GM20431 (cell line): Measurements from ENCODE around the gene KPNA2.
"Not testable (repeated sequence)": the region's sequence is repeated elsewhere in the genome, so short reads cannot be mapped to it uniquely, and the experiment has no call there.

ENCODE experiments used
- in situ Hi-C: fragments of 300-500 bp; cut with MseI, MboI; formaldehyde crosslinking; loops from one replicate; pipeline ENCODE4 v1.15.0; 2020; ENCODE audit warnings: low sequenced_read_pairs; ENCODE audit not compliant: unreplicated experiment

KPNA2 gene

GRCh38 chr17:68035523-68036303, at the start of gene KPNA2:
Gene KPNA2, plus strand, starts transcription at chr17:68035735. Its CDS starts 1,398 bp downstream, at chr17:68037133.
- in situ Hi-C loops, result no loop called here

DNA sequence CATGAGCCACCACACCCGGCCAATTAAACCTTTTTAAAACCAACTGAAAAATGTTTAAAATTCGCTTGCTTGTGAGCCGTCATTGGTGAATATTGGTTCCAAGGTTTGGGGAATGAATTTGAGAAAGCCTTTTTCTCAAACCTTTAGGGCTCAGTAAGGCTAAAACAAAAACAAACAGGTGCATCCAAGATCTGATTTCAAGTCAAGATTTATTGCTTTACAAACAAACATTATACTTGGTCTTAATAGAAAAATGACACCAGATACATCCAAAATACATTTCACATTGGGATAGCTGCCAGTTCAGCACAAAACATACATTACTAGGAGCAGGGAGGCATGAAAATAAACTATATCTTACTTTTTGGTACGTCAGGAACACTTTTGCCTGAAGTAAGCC, 44.6 kb upstream of the KPNA2 start:
- in situ Hi-C loops, result no loop called here

- in situ Hi-C loops, result no loop called here
Measured at GRCh38 chr17:67992548-67993152, 42.9 kb upstream of the KPNA2 start.

- in situ Hi-C loops, result no loop called here
Measured at GRCh38 chr17:67993153-67993997, 42.2 kb upstream of the KPNA2 start.

- in situ Hi-C loops, result no loop called here
Measured at GRCh38 chr17:67993998-67994361, 41.6 kb upstream of the KPNA2 start.

DNA sequence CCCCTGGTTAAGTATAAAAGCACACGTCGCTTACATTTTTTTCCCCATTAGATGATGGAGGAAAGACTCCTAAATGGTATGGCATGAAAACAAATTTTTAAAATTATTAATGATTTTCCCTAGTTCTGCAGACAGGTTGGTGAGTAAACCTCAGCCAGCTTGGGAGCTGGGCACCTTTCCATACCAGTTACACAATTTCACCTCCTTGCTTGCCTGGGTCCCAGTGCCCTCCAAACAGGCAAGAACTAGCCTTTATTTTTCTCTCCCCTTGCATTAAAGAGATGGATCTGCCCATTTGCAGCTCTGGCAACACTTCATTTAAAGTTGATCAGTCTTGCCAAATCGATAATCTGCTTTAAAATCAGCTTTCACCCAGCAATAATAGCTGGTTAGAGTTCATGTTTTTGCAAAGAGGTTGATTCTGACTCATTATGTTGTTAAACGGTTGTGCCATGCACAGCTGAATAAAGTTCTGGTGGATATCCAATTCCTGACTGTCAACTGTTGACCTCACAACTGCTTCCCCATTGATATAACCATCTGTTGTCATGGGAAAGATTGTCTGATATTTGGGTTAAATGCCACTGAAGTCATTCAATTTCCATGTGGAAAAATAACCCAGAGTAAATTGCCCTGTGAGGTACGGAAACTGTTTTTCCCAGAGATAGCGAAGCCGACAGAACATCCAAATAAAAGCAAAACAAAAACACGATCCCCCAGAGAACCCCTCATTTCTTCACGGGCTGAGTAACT, 40.5 kb upstream of the KPNA2 start:
- in situ Hi-C loops, result no loop called here

DNA sequence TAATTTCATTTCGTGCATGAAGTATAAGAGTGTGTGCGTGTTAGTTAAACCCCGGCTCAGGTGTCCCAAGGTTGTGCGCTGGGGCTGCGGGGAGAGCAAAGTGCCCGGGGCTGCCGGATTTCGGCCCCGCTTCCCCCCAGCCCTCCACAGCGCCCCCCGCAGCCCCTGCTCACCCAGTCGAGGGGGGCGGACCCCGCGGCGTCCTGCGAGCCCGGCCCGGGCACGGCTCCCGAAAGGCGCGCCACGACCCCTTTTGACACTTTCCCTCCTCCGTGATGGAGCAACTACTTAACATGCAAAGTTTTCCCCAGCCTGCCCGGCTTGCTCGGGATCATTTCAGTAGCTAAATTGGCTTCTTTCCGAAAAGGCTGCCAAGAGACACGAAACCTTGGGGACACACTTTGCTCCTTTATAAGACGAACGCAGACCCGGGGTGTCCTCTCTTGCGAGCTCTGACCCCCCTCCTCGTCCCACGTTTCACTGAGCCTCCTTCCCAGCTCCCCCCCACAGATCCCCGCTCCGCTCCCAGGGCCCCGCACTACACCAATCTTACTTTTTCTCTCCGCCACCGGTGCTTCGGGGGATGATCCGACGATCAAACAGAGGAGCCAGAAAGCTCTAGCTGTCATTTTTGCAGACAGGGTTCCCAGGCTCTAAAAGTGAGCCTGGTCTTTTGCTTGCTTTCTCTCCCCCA, 39.8 kb upstream of the KPNA2 start:
- in situ Hi-C loops, result no loop called here

GRCh38 chr17:67996301-67997171, 39.0 kb upstream of the KPNA2 start, which contains the start of gene C17orf58:
Gene C17orf58, minus strand, starts transcription at chr17:67996469. Its CDS starts 271 bp downstream, at chr17:67996198.
- in situ Hi-C loops, result not testable (repeated sequence)

DNA sequence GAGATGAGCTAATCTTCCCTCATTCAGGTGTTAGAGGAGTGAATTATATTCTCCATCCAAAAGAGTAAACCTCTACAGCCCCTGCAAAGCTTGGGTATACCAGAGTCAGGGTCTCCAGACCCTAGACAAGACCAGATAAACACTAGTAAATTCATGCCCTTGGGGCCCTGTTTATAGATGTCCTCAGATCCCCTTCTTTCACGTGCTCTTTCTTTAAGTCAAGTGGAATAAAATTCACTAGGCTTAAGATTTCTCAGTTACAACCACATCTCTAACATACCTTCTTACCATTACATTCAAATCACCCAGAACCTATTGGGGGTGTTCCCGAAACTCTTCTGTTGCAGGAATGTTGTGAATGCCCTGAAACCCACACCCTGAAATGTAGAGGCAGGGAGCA, 37.1 kb upstream of the KPNA2 start:
- in situ Hi-C loops, result no loop called here

- in situ Hi-C loops, result no loop called here
Measured at GRCh38 chr17:67999291-67999911, 36.1 kb upstream of the KPNA2 start.

DNA sequence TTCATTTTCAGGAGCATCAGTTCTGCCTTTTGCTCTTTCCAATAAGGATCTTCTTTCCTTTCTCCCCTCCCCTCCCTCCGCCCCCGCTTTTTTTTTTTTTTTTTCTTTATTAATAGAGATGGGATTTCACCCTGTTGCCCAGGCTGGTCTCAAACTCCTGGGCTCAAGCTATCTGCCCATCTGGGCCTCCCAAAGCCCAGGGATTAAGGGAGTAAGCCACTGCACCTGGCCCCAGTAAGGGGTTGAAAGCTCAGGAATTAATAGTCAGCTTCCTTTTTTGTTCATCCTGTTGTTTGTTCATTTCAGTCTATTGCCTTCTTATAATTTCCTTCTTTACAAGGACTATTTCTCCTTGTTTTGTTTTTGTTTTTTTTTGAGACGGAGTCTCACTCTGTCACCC, 31.3 kb upstream of the KPNA2 start:
- in situ Hi-C loops, result no loop called here

DNA sequence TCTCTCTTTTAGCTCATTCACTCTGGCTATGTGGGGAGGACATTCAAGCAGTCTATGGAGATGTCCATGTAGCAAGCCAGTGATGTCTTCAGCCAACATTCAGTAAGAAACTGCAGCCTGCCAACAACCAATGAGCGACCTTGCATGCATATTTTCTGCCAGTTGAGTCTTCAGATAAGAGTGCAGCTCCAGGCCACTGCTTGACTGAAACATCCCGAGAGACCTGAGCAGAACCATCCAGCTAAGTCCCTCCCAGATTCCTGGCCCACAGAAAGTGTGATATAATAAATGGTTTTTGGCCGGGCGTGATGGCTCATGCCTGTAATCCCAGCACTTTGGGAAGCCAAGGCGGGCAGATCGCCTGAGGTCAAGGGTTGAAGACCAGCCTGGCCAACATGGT, 28.7 kb upstream of the KPNA2 start:
- in situ Hi-C loops, result no loop called here

GRCh38 chr17:68011199-68011665, 24.3 kb upstream of the KPNA2 start:
- in situ Hi-C loops, result no loop called here

DNA sequence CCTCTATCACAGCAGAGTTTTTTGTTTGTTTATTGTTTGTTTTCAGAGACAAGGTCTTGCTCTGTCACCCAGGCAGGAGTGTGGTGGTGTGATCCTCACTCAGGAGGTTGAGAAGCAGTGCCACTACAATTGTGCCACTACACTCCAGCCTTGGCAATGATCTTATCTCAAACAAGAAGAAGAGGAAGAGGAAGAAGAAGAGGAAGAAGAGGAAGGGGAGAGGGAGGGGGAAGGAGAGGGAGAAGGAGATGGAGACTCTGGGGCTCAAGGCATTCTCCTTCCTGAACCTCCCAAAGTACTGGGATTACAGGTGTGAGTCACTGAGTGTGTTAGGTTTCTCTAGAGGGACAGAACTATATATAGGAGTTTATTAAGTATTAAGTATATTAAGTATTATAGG, 22.1 kb upstream of the KPNA2 start:
- in situ Hi-C loops, result no loop called here

- in situ Hi-C loops, result no loop called here
Measured at GRCh38 chr17:68015081-68015723, 20.3 kb upstream of the KPNA2 start.

DNA sequence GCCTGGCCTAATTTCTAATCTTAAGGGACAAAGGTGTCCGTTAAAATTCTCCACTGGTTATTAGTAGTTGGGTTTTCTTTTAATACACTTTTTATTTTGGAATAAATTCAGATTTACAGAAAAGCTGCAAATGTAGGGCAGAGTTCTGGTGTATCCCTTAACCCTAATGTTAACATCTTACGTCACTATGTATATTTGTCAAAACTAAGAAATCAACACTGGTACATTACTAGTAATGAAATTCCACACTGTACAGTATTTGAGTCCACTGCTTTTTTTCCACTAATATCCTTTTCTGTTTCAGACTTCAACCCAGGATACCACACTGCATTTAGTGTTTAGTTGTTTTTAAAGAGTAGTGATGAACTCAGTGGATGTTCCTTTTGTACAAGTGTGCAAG, 18.7 kb upstream of the KPNA2 start:
- in situ Hi-C loops, result no loop called here

GRCh38 chr17:68018493-68018892, 17.0 kb upstream of the KPNA2 start:
- in situ Hi-C loops, result not testable (repeated sequence)

DNA sequence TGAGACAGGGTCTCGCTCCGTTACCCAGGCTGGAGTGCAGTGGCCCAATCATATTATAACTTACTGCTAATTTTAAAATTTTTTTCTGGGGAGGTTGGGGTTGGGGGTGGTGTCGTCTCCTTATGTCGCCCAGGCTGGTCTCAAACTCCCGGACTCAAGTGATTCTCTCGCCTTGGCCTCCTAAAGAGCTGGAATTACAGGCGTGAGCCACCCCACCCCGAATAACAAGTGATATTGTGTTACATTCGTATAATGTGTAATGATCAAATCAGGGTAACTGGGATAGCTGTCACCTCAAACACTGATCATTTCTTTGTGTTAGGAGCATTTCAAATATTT, 16.2 kb upstream of the KPNA2 start:
- in situ Hi-C loops, result no loop called here
